ENCODE data around the gene KRT76.

KRT76 gene

DNA sequence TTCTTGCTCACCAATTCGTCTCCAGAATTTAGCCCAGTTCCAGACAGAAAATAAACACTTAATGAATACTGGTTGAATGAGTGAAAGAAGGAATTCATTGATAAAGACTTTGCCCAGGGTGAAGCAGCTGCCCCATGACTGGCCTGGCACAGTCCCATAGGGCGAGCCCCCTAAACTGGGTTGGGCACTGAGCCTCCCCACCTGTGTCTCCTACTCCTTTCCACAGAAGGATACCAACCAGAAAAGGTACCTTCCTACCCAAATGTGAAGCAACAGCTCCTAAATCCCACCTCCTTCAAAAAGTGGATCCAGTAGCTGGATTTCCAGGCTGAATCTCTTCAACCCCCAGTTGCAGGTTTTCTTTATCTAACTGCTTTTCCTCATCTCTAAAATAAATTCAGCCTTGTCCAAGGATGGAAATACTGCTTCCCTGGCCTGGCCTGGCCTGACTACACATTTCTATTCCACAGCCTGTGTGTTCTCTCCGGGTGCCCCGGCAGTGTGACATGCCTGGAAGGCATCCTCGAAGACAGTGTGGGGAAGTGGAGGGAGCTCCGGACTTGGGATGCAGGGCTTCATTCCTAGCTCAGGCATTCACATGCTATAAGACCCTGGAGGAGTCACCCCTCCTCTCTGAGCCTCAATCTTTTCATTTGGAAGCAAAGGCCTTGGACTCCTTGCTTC is 11.2 kb upstream of the KRT76 start:
- Histone ChIP-seq H3K27ac (ENCODE audit: low read depth, low read length, poor library complexity, severe bottlenecking) (no peak overlapping the region), H3K4me2 (ENCODE audit: low read length) (no peak overlapping the region), H3K4me1 (ENCODE audit: insufficient read depth, low read length, severe bottlenecking) (no peaks in the 10 kb centered on the region), H3F3A (ENCODE audit: insufficient read depth, low read length) (no peaks in the 10 kb centered on the region), H2AFZ (ENCODE audit: low read length) (no peak overlapping the region), H3K27me3 (ENCODE audit: insufficient read depth, low read length) (no peaks in the 10 kb centered on the region), H3K4me3 (ENCODE audit: low read depth, low read length, poor library complexity, severe bottlenecking) (no peak overlapping the region), H4K20me1 (ENCODE audit: insufficient read depth, low read length) (no peaks in the 10 kb centered on the region), H3K9me2 (ENCODE audit: low read depth, low read length) (no peaks in the 10 kb centered on the region), H3K79me2 (ENCODE audit: insufficient read depth, low read length) (no peaks in the 10 kb centered on the region), H3K9me3 (ENCODE audit: low read length) (no peaks in the 10 kb centered on the region), H3K36me3 (ENCODE audit: insufficient read depth, low read length) (no peaks in the 10 kb centered on the region), H3K9ac (ENCODE audit: low read length) (no peak overlapping the region)
- no peak for TF ChIP-seq EZH2 (IDR thresholded peaks at IDR 0.05; ENCODE audit: borderline replicate concordance, low read length)
- TF ChIP-seq, protein P1, sequence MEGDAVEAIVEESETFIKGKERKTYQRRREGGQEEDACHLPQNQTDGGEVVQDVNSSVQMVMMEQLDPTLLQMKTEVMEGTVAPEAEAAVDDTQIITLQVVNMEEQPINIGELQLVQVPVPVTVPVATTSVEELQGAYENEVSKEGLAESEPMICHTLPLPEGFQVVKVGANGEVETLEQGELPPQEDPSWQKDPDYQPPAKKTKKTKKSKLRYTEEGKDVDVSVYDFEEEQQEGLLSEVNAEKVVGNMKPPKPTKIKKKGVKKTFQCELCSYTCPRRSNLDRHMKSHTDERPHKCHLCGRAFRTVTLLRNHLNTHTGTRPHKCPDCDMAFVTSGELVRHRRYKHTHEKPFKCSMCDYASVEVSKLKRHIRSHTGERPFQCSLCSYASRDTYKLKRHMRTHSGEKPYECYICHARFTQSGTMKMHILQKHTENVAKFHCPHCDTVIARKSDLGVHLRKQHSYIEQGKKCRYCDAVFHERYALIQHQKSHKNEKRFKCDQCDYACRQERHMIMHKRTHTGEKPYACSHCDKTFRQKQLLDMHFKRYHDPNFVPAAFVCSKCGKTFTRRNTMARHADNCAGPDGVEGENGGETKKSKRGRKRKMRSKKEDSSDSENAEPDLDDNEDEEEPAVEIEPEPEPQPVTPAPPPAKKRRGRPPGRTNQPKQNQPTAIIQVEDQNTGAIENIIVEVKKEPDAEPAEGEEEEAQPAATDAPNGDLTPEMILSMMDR (IDR thresholded peaks at IDR 0.05; ENCODE audit: low read length) = no peak

DNA sequence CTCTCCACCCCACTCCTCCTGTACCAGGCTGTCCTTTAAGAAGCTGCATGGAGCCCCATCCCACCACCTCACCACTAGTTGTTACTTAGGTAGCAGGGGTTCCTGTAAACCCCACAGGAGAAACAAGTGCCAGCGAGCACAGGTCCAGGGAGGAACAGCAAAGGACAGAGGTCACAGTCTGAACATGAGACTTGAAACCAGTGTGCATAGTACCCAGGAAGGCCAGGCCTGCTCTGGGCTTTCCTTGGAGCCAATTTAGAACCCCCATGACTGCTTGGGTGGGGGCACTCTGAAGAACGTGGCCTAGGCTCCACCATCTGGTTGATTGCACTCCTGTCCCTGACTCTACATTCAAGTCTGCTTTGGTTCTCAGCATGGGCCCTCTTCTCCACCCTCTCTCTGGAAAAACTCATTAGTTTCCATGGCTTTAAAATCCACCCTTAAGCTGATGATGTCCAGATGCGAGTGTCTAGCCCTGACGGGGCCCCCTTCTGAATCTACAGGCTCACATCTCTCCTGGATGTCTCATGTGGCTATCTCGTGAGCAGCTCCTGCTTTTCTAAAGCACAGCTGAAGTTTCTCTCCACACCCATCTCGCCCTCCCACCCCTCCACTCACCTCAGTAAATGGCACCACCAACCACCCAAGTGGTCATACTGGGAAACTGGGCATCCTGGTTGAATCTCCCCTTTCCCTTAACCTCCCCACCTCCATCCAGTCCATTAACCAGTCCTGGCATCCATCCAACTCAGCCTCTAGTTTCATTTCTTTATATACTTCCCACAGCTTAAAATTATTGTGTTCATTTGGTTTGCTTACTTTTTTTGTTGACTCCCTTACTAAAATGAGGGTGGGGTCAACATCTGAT is 10.4 kb upstream of the KRT76 start:
- TF ChIP-seq, protein P1 (IDR thresholded peaks at IDR 0.05; ENCODE audit: low read length) = no peak
- TF ChIP-seq EZH2 (IDR thresholded peaks at IDR 0.05; ENCODE audit: borderline replicate concordance, low read length) = no peak
- Histone ChIP-seq H3K4me2 (ENCODE audit: low read length) (no peak overlapping the region), H2AFZ (ENCODE audit: low read length) (no peak overlapping the region), H4K20me1 (ENCODE audit: insufficient read depth, low read length) (no peaks in the 10 kb centered on the region), H3K27ac (ENCODE audit: low read depth, low read length, poor library complexity, severe bottlenecking) (no peak overlapping the region), H3K9me3 (ENCODE audit: low read length) (no peaks in the 10 kb centered on the region), H3K27me3 (ENCODE audit: insufficient read depth, low read length) (no peaks in the 10 kb centered on the region), H3K36me3 (ENCODE audit: insufficient read depth, low read length) (no peaks in the 10 kb centered on the region), H3K9ac (ENCODE audit: low read length) (no peak overlapping the region), H3F3A (ENCODE audit: insufficient read depth, low read length) (no peaks in the 10 kb centered on the region), H3K9me2 (ENCODE audit: low read depth, low read length) (no peaks in the 10 kb centered on the region), H3K4me1 (ENCODE audit: insufficient read depth, low read length, severe bottlenecking) (no peaks in the 10 kb centered on the region), H3K4me3 (ENCODE audit: low read depth, low read length, poor library complexity, severe bottlenecking) (no peak overlapping the region), H3K79me2 (ENCODE audit: insufficient read depth, low read length) (no peaks in the 10 kb centered on the region)

DNA sequence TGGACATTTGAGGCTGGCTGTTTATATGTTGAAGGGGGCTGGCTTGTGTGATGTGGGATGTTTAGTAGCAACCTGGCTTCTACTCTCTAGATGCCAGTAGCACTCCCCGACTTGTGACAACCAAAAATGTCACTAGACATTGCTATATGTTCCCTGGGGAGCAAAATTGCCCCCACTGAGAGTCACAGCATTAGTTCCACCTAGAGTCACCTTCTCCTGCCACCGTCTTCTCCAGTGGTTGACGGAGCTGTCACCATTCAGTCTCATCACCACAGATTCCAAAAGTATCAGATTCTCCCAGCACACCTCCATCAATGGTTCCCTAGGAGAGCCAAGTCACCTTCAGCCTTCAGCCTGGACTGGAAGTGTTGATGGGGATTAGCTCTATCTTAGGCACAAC is 7.8 kb upstream of the KRT76 start:
- TF ChIP-seq, protein P1 (IDR thresholded peaks at IDR 0.05; ENCODE audit: low read length) = no peak
- TF ChIP-seq EZH2 (IDR thresholded peaks at IDR 0.05; ENCODE audit: borderline replicate concordance, low read length) = no peak
- Histone ChIP-seq H3K79me2 (ENCODE audit: insufficient read depth, low read length) (no peaks in the 10 kb centered on the region), H3K9me3 (ENCODE audit: low read length) (no peaks in the 10 kb centered on the region), H4K20me1 (ENCODE audit: insufficient read depth, low read length) (no peaks in the 10 kb centered on the region), H2AFZ (ENCODE audit: low read length) (no peak overlapping the region), H3K4me2 (ENCODE audit: low read length) (no peak overlapping the region), H3K4me3 (ENCODE audit: low read depth, low read length, poor library complexity, severe bottlenecking) (no peak overlapping the region), H3K36me3 (ENCODE audit: insufficient read depth, low read length) (no peaks in the 10 kb centered on the region), H3K9ac (ENCODE audit: low read length) (no peak overlapping the region), H3K27ac (ENCODE audit: low read depth, low read length, poor library complexity, severe bottlenecking) (no peak overlapping the region), H3K4me1 (ENCODE audit: insufficient read depth, low read length, severe bottlenecking) (no peaks in the 10 kb centered on the region), H3F3A (ENCODE audit: insufficient read depth, low read length) (no peaks in the 10 kb centered on the region), H3K27me3 (ENCODE audit: insufficient read depth, low read length) (no peaks in the 10 kb centered on the region), H3K9me2 (ENCODE audit: low read depth, low read length) (no peaks in the 10 kb centered on the region)
